GM12878 (cell line): Measurements from ENCODE around the gene PPP1R1A. TPM values are rescaled to one million over a fixed set of nuclear protein-coding genes. Genes with fewer than 3 reads are reported as not detected.

ENCODE experiments used
- ATAC-seq: fragments of 200-7000 bp; cut with Tn5 transposase; 3 replicates; pipeline ENCODE4 v1.9.1; 2020; ENCODE audit warnings: mild to moderate bottlenecking, moderate library complexity
- BruUV-seq: library from RNA; stranded (reverse); fragments of 400-500 nt; replicated peaks from 2 replicates; lab custom pipeline; 2021; lab: Mats Ljungman, UMichigan
- CTCF ChIA-PET: fragments of 300-600 bp; sonication (Branson Sonifier 250); formaldehyde crosslinking; extraction: SDS; loops from one replicate; lab custom pipeline; 2021; ENCODE audit warnings: inconsistent platforms; lab: Yijun Ruan, JAX
- POLR2A ChIA-PET: fragments of 350-600 bp; formaldehyde crosslinking; extraction: SDS; loops from one replicate; lab custom pipeline; 2021; ENCODE audit warnings: inconsistent platforms; lab: Charles Lee
- RAD21 ChIA-PET: fragments of 300-600 bp; sonication (Branson Sonifier 250); formaldehyde crosslinking; loops from one replicate; lab custom pipeline; 2023; ENCODE audit warnings: antibody characterized with exemption; ENCODE audit not compliant: unreplicated experiment; lab: Charles Lee
- SMC1A ChIA-PET: fragments of 300-600 bp; sonication (Branson Sonifier 250); formaldehyde crosslinking; loops from one replicate; lab custom pipeline; 2023; ENCODE audit not compliant: unreplicated experiment, uncharacterized antibody; lab: Charles Lee
- DNase-seq: peaks from one replicate; pipeline ENCODE4 v3.0.0-alpha.2; 2011; ENCODE audit warnings: low read depth, low spot score
- FAIRE-seq: peaks from 3 replicates; lab custom pipeline; 2011; peaks lifted over from hg19 to GRCh38; lab: Jason Lieb, UNC
- H2AFZ ChIP-seq: 2 replicates; pipeline ENCODE4 v1.6.0; 2011; ENCODE audit warnings: low read depth, low read length, control low read depth; ENCODE audit not compliant: control insufficient read depth
- H3K27ac ChIP-seq: 2 replicates; pipeline ENCODE4 v1.5.1; 2011; ENCODE audit warnings: control low read depth; ENCODE audit not compliant: control insufficient read depth, insufficient read depth
- H3K27me3 ChIP-seq, 2 experiments: replicated peaks in 1 of 2; 2 replicates each; pipeline versions ENCODE4 v1.6.0 to v1.6.1; 2011; ENCODE audit warnings: low read length in 1 of 2; ENCODE audit not compliant: control insufficient read depth in 2 of 2, insufficient read depth in 2 of 2
- H3K36me3 ChIP-seq, 2 experiments: 2 replicates each; pipeline ENCODE4 v1.5.1; 2011; ENCODE audit warnings: low read length in 1 of 2; ENCODE audit not compliant: control insufficient read depth in 2 of 2, insufficient read depth in 2 of 2
- H3K4me1 ChIP-seq: 2 replicates; pipeline ENCODE4 v1.6.1; 2011; ENCODE audit warnings: mild to moderate bottlenecking, low read length, moderate library complexity, mixed read lengths; ENCODE audit not compliant: control insufficient read depth, insufficient read depth
- H3K4me2 ChIP-seq: 2 replicates; pipeline ENCODE4 v1.6.0; 2011; ENCODE audit warnings: control low read depth; ENCODE audit not compliant: control insufficient read depth, insufficient read depth
- H3K4me3 ChIP-seq: fragments of 200-600 bp; sonication (generic); 2 replicates; pipeline ENCODE4 v1.5.1; 2016
- H3K79me2 ChIP-seq: 2 replicates; pipeline ENCODE4 v1.6.0; 2011; ENCODE audit warnings: low read length; ENCODE audit not compliant: control insufficient read depth, insufficient read depth
- H3K9ac ChIP-seq: 2 replicates; pipeline ENCODE4 v1.8.0; 2011; ENCODE audit warnings: low read length, control low read depth, mixed read lengths; ENCODE audit not compliant: control insufficient read depth, insufficient read depth
- H3K9me3 ChIP-seq: replicated peaks from 3 replicates; pipeline ENCODE4 v1.5.1; 2011; ENCODE audit warnings: mild to moderate bottlenecking, low read length; ENCODE audit not compliant: control insufficient read depth, insufficient read depth
- H4K20me1 ChIP-seq: 2 replicates; pipeline ENCODE4 v1.6.0; 2011; ENCODE audit not compliant: control insufficient read depth, insufficient read depth
- CUX1 ChIP-seq: IDR thresholded peaks from 2 replicates; pipeline ENCODE4 v1.6.1; 2012; ENCODE audit warnings: improper control_type of control experiment, low read depth, low read length; ENCODE audit not compliant: insufficient replicate concordance
- NFYB ChIP-seq: IDR thresholded peaks from 2 replicates; pipeline ENCODE4 v1.6.1; 2011; ENCODE audit warnings: low read depth, mild to moderate bottlenecking, low read length, improper control_type of control experiment, moderate library complexity; ENCODE audit not compliant: insufficient read depth
- RFX5 ChIP-seq: IDR thresholded peaks from 2 replicates; pipeline ENCODE4 v1.6.1; 2011; ENCODE audit warnings: low read depth, low read length, improper control_type of control experiment
- SPI1 ChIP-seq: IDR thresholded peaks from 2 replicates; pipeline ENCODE4 v1.6.1; 2011; ENCODE audit warnings: low read depth, mild to moderate bottlenecking, low read length, moderate library complexity, borderline replicate concordance; ENCODE audit not compliant: insufficient read depth
- WGBS: methylation state at CpG from one replicate; pipeline ENCODE4 v1.1.6; 2016; ENCODE audit warnings: low lambda C conversion rate; ENCODE audit not compliant: insufficient replicate concordance, insufficient coverage; ENCODE audit errors: missing lambda C conversion rate; 5-methylcytosine and 5-hydroxymethylcytosine counted together
- in situ Hi-C: fragments of 300-500 bp; cut with MboI; formaldehyde crosslinking; loops from 9 replicates; pipeline ENCODE4 v1.14.3; 2018; ENCODE audit warnings: mixed read lengths
- intact Hi-C: fragments of 100-400 bp; cut with micrococcal nuclease; formaldehyde crosslinking; loops from one replicate; pipeline ENCODE4 v1.14.2; 2022; ENCODE audit not compliant: unreplicated experiment
- polyA plus RNA-seq, 11 experiments: library from polyadenylated mRNA; depleted of rRNA in 4 of 11; unstranded in 6 of 11; stranded (reverse) in 5 of 11; fragments of >200 nt; fragmentation: Nextera tagmentation in 4 of 11; fragmentation: Illumina TruSeq in 1 of 11; extraction: Ambion mirVana in 4 of 11; extraction: Trizol in 1 of 11; gene quantifications; 1 replicate in 1 of 11; 2 replicates in 10 of 11; pipeline versions ENCODE4 v1.2.1 to v1.2.3, GENCODE V29; 2011 to 2016; ENCODE audit warnings: inconsistent platforms in 2 of 11, missing spikeins in 2 of 11, low read depth in 1 of 11
- total RNA-seq, 4 experiments: library from RNA; depleted of rRNA in 3 of 4; stranded (reverse); fragments of >200 nt in 3 of 4; fragmentation: Illumina TruSeq in 1 of 4; extraction: Trizol in 1 of 4; gene quantifications; 2 replicates each; pipeline versions ENCODE4 v1.2.1 to v1.2.3, GENCODE V29; 2013 to 2021
- TF ChIP-seq, protein P1 (sequence below): fragments of 450-650 bp; formaldehyde crosslinking; IDR thresholded peaks from 2 replicates; pipeline ENCODE4 v1.4.0; 2020; ENCODE audit warnings: mild to moderate bottlenecking, moderate library complexity

The PPP1R1A gene
- total and polyA plus RNA-seq, 10 of the 15 experiments (the other 5 are each of a cell fraction or from before 2014, with no cell fraction given), result 0.03 to 0.08 (median 0.07) TPM; not detected in 7

DNA sequence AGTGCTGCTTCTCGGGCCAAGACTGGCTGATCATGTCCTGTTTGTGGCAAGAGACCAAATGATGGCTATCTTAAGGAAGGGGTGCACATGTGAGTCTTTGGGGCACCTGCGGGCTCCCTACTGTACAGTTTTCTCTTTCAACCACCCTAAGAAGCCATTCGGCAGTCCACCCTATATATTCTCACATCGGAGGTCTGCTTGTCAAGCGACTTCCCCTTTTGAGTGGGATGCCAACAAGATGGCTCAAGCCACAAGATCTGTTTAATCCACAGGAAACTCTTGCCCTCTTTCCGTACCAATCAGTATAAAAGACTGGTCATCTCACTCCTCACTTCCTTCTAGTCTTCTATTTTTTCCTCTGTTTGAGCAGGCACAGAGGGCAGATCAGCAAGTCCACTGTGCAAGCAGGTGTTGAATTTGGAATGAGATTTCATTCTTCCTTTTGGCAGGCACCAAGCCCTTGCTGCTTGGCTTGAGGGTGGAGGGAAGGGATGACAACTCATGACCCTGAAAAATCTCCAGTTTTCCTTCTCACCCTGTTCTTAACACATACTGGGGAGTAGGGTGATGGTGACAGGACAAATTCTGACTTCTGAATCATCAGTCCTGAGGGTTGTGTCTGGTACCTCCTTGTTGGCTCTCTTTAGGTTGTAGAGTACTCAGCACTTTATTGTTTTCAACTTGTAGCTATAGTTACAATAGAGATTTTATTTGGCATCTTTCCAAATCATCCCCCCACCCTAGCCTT is 28.6 kb upstream of the PPP1R1A start:
- in situ Hi-C loops (no loop called here), intact Hi-C loops (no loop called here)
- no peak overlapping the region for H3K4me3 ChIP-seq
- ChIA-PET POLR2A (no interaction called here), SMC1A (no interaction called here)
- H3K9ac ChIP-seq, result no peak overlapping the region
- peaks cover 0 to 8% of the 10 kb centered on the region in 2 experiments; a peak in 1 of 4 replicates for H3K27me3 ChIP-seq
- no peak overlapping the region for H2AFZ ChIP-seq
- ATAC-seq, result peak; percentile 23; the same call in 2 of the 3 replicates
- FAIRE-seq, result no peak
- H3K9me3 ChIP-seq, result no peaks in the 10 kb centered on the region
- no peak for DNase-seq
- no peaks in the 10 kb centered on the region for H4K20me1 ChIP-seq
- peak; percentile 38; the same call in 1 of the 2 replicates for TF ChIP-seq SPI1
- TF ChIP-seq RFX5, result no peak
- no peak for TF ChIP-seq NFYB
- TF ChIP-seq, protein P1, sequence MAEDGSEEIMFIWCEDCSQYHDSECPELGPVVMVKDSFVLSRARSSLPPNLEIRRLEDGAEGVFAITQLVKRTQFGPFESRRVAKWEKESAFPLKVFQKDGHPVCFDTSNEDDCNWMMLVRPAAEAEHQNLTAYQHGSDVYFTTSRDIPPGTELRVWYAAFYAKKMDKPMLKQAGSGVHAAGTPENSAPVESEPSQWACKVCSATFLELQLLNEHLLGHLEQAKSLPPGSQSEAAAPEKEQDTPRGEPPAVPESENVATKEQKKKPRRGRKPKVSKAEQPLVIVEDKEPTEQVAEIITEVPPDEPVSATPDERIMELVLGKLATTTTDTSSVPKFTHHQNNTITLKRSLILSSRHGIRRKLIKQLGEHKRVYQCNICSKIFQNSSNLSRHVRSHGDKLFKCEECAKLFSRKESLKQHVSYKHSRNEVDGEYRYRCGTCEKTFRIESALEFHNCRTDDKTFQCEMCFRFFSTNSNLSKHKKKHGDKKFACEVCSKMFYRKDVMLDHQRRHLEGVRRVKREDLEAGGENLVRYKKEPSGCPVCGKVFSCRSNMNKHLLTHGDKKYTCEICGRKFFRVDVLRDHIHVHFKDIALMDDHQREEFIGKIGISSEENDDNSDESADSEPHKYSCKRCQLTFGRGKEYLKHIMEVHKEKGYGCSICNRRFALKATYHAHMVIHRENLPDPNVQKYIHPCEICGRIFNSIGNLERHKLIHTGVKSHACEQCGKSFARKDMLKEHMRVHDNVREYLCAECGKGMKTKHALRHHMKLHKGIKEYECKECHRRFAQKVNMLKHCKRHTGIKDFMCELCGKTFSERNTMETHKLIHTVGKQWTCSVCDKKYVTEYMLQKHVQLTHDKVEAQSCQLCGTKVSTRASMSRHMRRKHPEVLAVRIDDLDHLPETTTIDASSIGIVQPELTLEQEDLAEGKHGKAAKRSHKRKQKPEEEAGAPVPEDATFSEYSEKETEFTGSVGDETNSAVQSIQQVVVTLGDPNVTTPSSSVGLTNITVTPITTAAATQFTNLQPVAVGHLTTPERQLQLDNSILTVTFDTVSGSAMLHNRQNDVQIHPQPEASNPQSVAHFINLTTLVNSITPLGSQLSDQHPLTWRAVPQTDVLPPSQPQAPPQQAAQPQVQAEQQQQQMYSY, result no peak
- TF ChIP-seq CUX1, result no peak
- TF ChIP-seq, all 136 proteins: peak for 1
- no peaks in the 10 kb centered on the region for H3K79me2 ChIP-seq
- H3K4me1 ChIP-seq, result no peaks in the 10 kb centered on the region
- BruUV-seq, result no TSS peak
- no peak overlapping the region for H3K27ac ChIP-seq
- ChIA-PET CTCF (no interaction called here), RAD21 (no interaction called here)
- WGBS, result 11% methylated on average over 6 of the region's 6 CpGs
- H3K4me2 ChIP-seq, result no peak overlapping the region
- no peaks in the 10 kb centered on the region for H3K36me3 ChIP-seq
